GM23338 (cell line): ENCODE measurements around the gene CNTNAP2. TPM values are rescaled to one million over a fixed set of nuclear protein-coding genes. Genes with fewer than 3 reads are reported as not detected.

Experiments used
- ATAC-seq: fragments of 200-7000 bp; cut with Tn5 transposase; 3 replicates; pipeline ENCODE4 v1.9.1; 2020
- DNase-seq: peaks from one replicate; pipeline ENCODE4 v3.0.0-alpha.2; 2015; ENCODE audit warnings: low spot score
- H2AFZ ChIP-seq: fragments of 200-600 bp; sonication (generic); 2 replicates; pipeline ENCODE4 v1.8.0; 2016; ENCODE audit warnings: antibody characterized with exemption, mild to moderate bottlenecking, moderate library complexity
- H3F3A ChIP-seq: fragments of 200-600 bp; sonication (generic); replicated peaks from 2 replicates; pipeline ENCODE4 v1.8.0; 2017; ENCODE audit warnings: antibody characterized with exemption, mixed run types, low read depth
- H3K27ac ChIP-seq: fragments of 200-600 bp; sonication (generic); 2 replicates; pipeline ENCODE4 v1.6.1; 2016; ENCODE audit warnings: low read depth
- H3K27me3 ChIP-seq: fragments of 200-600 bp; sonication (generic); 2 replicates; pipeline ENCODE4 v1.8.0; 2016; ENCODE audit warnings: mild to moderate bottlenecking, mixed run types, moderate library complexity; ENCODE audit not compliant: insufficient read depth
- H3K36me3 ChIP-seq: fragments of 200-600 bp; sonication (generic); 2 replicates; pipeline ENCODE4 v1.8.0; 2016; ENCODE audit warnings: mild to moderate bottlenecking; ENCODE audit not compliant: insufficient read depth
- H3K4me1 ChIP-seq: fragments of 200-600 bp; sonication (generic); 2 replicates; pipeline ENCODE4 v1.8.0; 2016; ENCODE audit warnings: mild to moderate bottlenecking, moderate library complexity; ENCODE audit not compliant: insufficient read depth
- H3K4me2 ChIP-seq: fragments of 200-600 bp; sonication (generic); 2 replicates; pipeline ENCODE4 v1.7.1; 2017; ENCODE audit warnings: mixed run types
- H3K4me3 ChIP-seq: fragments of 200-600 bp; sonication (generic); 2 replicates; pipeline ENCODE4 v1.6.1; 2016; ENCODE audit warnings: mixed run types
- H3K79me2 ChIP-seq: fragments of 200-600 bp; sonication (generic); replicated peaks from 2 replicates; pipeline ENCODE4 v1.8.0; 2017; ENCODE audit warnings: mild to moderate bottlenecking; ENCODE audit not compliant: insufficient read depth
- H3K9me2 ChIP-seq: fragments of 200-600 bp; sonication (generic); 2 replicates; pipeline ENCODE4 v1.8.0; 2017; ENCODE audit not compliant: insufficient read depth
- H4K20me1 ChIP-seq: fragments of 200-600 bp; sonication (generic); replicated peaks from 2 replicates; pipeline ENCODE4 v1.8.0; 2017; ENCODE audit warnings: mild to moderate bottlenecking; ENCODE audit not compliant: insufficient read depth
- H3K27ac Mint-ChIP-seq: 2 replicates; pipeline ENCODE4 v1.8.0; 2020; ENCODE audit warnings: inconsistent platforms, mild to moderate bottlenecking, moderate library complexity, mixed read lengths
- H3K27me3 Mint-ChIP-seq: 3 replicates; pipeline ENCODE4 v1.8.0; 2022; ENCODE audit warnings: low read depth, mild to moderate bottlenecking, moderate library complexity, mixed read lengths, inconsistent platforms; ENCODE audit not compliant: insufficient read depth, poor library complexity
- H3K36me3 Mint-ChIP-seq: 3 replicates; pipeline ENCODE4 v1.8.0; 2021; ENCODE audit warnings: low read depth, mild to moderate bottlenecking, inconsistent platforms, moderate library complexity, mixed read lengths
- H3K4me1 Mint-ChIP-seq: 3 replicates; pipeline ENCODE4 v1.8.0; 2020; ENCODE audit warnings: mild to moderate bottlenecking, inconsistent platforms, mixed read lengths
- H3K4me3 Mint-ChIP-seq: 3 replicates; pipeline ENCODE4 v1.8.0; 2021; ENCODE audit warnings: moderate library complexity, mild to moderate bottlenecking, inconsistent platforms, mixed read lengths
- H3K9me3 Mint-ChIP-seq: 3 replicates; pipeline ENCODE4 v1.8.0; 2020; ENCODE audit warnings: moderate library complexity, mild to moderate bottlenecking, inconsistent platforms, mixed read lengths
- CREB1 ChIP-seq: fragments of 250-450 bp; sonication (Bioruptor Pico); IDR thresholded peaks from 2 replicates; pipeline ENCODE4 v1.5.0; 2020; ENCODE audit warnings: low read depth, mild to moderate bottlenecking, moderate library complexity
- ETS1 ChIP-seq: IDR thresholded peaks from 2 replicates; pipeline ENCODE4 v1.6.1; 2016; ENCODE audit warnings: antibody characterized with exemption
- EZH2 ChIP-seq: fragments of 200-600 bp; sonication (generic); IDR thresholded peaks from one replicate; pipeline ENCODE4 v1.8.0; 2017; ENCODE audit warnings: antibody characterized with exemption, mild to moderate bottlenecking, low read depth; ENCODE audit not compliant: unreplicated experiment
- JUNB ChIP-seq: IDR thresholded peaks from one replicate; pipeline ENCODE4 v1.6.1; 2016; ENCODE audit warnings: antibody characterized with exemption; ENCODE audit not compliant: unreplicated experiment
- NANOG ChIP-seq: IDR thresholded peaks from 2 replicates; pipeline ENCODE4 v1.6.1; 2016; ENCODE audit warnings: antibody characterized with exemption, borderline replicate concordance
- STAT1 ChIP-seq: IDR thresholded peaks from one replicate; pipeline ENCODE4 v1.6.1; 2016; ENCODE audit warnings: antibody characterized with exemption; ENCODE audit not compliant: unreplicated experiment
- ZNF114 ChIP-seq: fragments of 250-450 bp; sonication (Bioruptor Pico); IDR thresholded peaks from 2 replicates; pipeline ENCODE4 v1.5.0; 2020; ENCODE audit warnings: mild to moderate bottlenecking, moderate library complexity
- ZNF462 ChIP-seq: fragments of 250-450 bp; sonication (Bioruptor Pico); IDR thresholded peaks from 2 replicates; pipeline ENCODE4 v1.5.0; 2020; ENCODE audit warnings: mild to moderate bottlenecking, moderate library complexity
- polyA plus RNA-seq: library from polyadenylated mRNA; unstranded; fragments of >200 nt; fragmentation: Nextera tagmentation; extraction: Ambion mirVana; gene quantifications from 2 replicates; pipeline ENCODE4 v1.2.1, GENCODE V29; 2016
- total RNA-seq: library from RNA; depleted of rRNA; stranded (reverse); fragments of >200 nt; shearing (Covaris generic); gene quantifications from 2 replicates; pipeline ENCODE4 v1.2.3, GENCODE V29; 2014

Gene CNTNAP2
- total and polyA plus RNA-seq, 2 experiments from 2014 or later = 38.2 to 61.3 TPM

GRCh38 chr7:146314962-146315361 lies 198.4 kb downstream of the CNTNAP2 start (continued):
- no peak for TF ChIP-seq ZNF462 (CRISPR knock-in tag)
- TF ChIP-seq ZNF114 (CRISPR knock-in tag) = no peak
- no peak for TF ChIP-seq NANOG
- TF ChIP-seq EZH2 = no peak
- TF ChIP-seq JUNB = no peak
- TF ChIP-seq STAT1 = no peak

GRCh38 chr7:146319629-146320028 lies 203.0 kb downstream of the CNTNAP2 start:
- no peak overlapping the region for H3K4me3 Mint-ChIP-seq
- Histone ChIP-seq H3K36me3 (0 out of 2 replicates have a peak, but pooled peaks cover 3% of the 10 kb centered on the region), H3K4me3 (no peak overlapping the region), H3K9me2 (no peaks in the 10 kb centered on the region), H3K79me2 (no peaks in the 10 kb centered on the region), H2AFZ (no peak overlapping the region), H4K20me1 (no peaks in the 10 kb centered on the region), H3F3A (no peaks in the 10 kb centered on the region), H3K4me2 (no peak overlapping the region), H3K27ac (no peak overlapping the region), H3K27me3 (no peaks in the 10 kb centered on the region), H3K4me1 (no peaks in the 10 kb centered on the region)
- H3K36me3 Mint-ChIP-seq = no peaks in the 10 kb centered on the region
- H3K9me3 Mint-ChIP-seq = no peaks in the 10 kb centered on the region; the same call in 2 of the 3 replicates
- no peak for DNase-seq
- H3K27me3 Mint-ChIP-seq = peaks cover 2% of the 10 kb centered on the region
- no peak overlapping the region for H3K27ac Mint-ChIP-seq
- no peaks in the 10 kb centered on the region; the same call in 2 of the 3 replicates for H3K4me1 Mint-ChIP-seq
- ATAC-seq = no peak
- TF ChIP-seq ETS1 (no peak), ZNF462 (CRISPR knock-in tag) (no peak), CREB1 (CRISPR knock-in tag) (no peak), NANOG (no peak)
